HG03354 (cell line): Measurements from ENCODE around the gene SIX1.

Source experiments
- ATAC-seq: cut with Tn5 transposase; IDR thresholded peaks from one replicate; pipeline ENCODE4 v1.9.1; 2021; ENCODE audit warnings: mild to moderate bottlenecking; ENCODE audit not compliant: unreplicated experiment, poor library complexity, severe bottlenecking

Gene SIX1

DNA sequence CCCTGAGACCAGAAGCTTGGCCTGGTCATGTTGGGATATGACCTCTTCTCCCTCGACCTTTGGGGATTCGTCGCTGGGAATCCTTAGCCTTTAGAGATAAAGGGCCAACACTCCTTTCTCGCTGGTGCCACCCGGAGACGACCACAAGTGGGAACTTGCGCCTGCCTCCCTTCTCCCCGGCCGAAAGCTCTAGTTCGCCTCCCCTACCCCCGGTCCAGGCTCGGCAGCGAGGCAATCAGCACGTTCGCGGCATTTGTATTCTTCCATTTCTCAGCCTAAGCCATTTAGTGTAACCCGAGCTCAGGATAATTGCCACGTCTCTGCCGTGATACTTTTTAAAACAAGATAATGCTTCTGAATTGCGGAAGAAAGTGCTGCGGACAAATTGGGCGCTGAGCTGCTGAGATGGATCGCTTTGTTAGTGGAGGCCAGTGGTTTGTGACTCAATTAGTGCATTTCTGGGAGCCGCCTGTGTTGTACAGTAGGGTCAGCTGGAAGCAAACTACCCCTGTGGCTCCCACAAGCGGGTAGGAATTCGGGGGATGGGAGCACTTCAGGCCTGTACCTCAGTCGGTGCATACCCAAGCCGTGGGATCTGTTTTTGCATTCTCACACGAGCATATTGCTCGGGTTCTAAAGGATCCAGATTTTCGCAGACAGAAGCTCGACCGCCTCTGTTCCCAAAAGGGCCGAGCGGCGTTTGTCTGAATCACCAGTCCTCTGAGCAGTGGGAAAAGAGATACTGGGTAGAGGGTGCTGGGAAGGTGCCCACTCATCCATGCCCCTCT lies 6.8 kb upstream of the SIX1 start:
- no peak for ATAC-seq

DNA sequence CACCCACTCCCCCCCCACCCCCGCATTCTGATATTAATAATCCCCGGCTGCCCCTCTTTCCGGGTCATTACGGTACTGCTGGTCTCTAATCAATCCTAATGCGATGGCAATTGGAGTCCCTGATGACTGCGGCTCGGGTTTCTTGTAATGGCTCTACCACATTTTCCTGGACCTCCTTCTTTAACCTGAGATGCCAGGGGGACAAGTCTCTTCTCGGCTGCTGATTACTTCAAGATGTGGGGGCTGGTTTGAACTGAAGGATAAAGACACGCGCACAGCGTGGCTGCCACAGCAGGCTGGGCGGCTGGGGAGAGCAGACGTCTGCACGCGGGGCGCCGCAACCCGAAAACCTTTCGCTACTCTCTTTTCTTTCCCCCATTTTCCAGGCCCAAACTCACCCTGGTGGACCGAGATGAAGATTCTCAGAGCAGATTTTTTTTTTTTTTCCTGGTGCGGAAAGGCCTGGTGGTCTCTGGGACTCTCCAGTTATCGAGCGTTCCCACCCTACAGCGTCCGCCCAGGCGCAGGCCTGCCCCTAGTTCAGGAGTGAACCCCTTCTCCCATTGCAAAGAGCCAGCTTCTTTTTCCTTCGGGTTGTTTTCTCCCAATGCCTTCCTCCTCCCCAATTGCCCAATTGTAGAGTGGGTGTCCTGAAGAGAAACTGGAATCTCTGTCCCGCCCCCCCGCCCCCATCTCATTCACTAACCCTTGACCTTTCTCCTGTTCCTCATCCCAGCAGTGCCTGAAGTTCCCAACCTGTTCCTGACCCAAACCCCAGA lies 6.0 kb upstream of the SIX1 start:
- no peak for ATAC-seq

DNA sequence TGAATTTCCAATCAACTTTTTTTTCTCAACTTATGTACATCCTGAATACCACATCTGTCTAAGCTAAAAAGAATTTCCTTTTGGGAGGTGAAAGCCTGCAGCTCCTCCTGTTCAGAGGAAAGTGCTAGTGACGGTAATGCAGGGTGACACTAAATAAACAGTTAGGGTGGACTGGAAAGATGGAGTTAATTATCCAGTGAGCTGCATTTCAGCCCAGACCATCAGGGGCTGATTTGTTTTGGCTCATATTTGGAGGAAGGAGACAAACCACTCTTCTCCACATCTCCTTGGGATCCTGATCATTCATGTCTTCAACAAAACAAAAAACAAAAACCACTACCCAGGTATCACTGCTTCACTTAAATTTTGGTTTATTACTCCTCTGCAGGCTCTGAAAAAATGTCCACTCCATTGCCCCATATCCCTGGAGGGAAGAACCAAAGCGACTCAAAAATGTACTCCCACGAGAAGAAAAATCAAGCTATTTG lies 5.1 kb upstream of the SIX1 start:
- no peak for ATAC-seq

DNA sequence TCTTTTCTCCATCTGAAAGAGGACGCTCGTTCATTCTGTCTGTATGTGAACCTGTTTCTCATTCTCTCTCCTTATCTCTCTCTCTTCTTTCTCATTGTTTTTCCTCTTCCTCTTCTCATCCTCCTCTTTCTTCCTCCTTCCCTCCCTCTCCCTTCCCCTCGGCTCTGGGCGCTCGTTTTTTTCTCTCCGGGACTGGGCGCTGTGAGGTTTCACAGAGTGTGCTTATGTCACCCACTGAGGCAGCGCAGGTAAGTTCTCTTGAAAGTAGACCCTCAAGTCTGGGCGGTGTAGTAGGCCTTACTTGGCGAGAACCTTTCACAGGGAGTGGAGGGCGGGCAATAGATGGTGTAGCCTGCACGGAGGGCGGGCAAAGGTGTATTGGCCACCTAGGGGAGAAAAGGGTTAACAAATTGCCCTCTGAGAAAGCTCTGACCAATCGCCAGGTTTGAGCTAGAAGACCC lies 4.5 kb upstream of the SIX1 start:
- no peak for ATAC-seq

DNA sequence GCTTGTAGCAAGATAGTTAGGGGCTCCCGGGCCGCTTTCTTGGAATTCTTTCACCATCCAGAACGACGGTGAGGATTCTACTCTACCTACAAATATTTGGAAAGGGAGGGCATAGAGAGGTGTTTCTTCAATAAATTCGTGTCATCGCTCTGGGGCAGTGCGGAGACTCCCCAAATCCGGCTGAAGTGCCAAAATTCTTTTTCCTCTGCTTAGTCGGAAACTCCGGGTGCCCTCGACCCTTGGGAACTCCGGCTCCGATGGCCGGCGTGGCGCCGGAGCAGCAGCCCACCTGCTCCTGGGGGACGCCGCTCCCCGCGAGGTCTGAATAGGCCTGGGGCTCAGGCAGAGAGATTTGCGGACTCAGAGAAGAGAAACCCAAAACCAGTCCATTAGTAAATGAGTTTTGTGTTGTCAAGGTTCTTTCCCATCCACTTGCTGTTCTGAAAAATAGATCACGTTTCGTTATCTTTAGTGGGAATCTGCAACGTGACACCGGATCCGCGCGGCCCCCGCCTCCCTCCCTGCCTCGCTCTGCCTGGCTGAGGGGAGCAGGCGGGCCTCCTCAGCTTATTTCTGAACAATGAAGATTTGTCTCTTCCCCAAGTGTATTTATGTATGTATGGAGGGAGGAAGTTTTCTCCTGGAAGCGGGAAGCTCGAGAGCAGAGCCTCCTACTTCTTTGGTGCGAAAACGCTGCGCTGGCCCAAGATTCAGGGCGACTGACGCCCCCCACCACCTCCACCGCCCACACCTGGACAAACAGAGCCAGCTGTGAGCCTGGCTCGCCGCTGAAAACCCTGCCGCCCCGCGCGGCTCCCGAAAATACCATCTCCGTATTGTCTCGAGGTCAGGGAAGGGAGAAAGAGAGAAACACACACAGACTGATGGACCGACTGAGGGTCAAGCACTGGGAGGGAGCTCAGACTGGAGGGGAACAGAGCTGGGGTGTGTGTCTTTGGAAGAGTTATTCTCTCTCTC lies 3.7 kb upstream of the SIX1 start:
- ATAC-seq: no peak

DNA sequence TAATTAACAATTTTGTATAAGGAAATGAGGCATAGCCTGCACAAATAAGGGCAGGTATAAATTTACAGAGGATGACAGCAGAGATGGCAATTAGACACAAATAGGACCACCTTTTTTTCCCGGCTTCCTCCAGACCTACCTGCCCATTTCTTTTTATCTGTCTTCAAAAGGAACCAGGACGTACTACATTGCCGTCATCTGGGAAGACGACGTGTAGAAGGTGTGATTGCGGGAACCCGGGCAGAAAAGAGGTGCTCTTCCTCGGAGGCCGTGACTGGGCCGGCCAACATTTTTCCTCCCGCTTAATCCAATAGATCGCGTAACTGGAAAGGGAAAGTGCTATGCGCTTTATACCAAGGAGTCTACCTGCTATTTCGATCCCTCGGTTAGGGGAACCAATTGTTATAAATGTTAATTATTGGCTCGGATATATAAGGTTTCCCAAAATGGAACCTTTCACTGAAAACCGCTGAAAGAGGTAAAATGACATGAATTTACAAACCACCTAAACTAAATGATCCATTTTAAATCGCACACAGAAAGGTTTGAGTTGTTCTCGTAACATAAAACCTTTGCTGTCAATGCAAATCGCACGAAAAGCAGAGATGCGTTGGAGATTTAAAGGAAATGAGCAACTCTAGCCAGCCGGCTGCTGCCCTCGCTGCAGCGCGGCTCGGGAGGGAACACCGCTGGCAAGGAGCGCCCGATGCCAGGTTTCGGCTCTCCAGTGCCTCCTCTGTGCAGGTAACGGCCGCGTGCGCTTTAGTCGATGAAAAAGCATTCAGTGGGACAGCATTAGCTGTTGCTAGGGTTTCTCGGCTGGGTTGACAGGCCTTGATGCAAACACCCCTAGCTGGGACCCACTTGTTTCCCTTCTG lies 2.8 kb upstream of the SIX1 start:
- ATAC-seq: no peak

DNA sequence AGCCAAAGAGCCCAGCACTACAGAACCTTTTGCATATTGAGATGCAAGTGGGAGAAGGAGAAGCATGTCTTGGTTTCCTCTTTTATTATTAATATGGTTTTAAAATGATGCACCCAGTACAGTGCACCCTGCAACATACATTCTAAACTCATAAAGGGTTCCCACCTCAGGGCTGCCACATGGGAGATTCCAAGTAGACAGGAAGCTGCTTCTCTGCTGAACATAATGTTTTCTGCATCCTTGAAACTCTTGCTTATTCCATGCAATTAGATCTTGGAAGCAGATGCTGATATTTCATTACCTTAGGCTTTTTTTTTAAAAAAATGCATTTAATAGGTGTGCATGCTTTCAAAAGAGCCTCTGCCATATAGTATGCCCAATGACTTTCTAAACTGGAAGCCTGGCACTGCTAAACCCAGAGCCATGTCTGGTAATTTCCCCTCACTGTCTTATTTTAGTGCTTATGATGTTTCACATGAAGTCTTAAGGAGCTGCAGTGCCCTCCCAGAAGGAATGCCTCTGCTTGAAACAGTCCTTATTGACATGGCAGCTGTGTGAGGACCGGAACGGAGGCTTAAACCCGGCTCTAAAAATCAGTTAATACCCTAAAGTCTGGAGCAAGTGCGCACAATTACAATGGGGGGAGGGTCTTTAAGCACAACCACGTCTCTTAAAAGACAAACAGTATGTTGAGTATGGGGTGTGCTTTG lies 2.0 kb upstream of the SIX1 start:
- no peak for ATAC-seq

DNA sequence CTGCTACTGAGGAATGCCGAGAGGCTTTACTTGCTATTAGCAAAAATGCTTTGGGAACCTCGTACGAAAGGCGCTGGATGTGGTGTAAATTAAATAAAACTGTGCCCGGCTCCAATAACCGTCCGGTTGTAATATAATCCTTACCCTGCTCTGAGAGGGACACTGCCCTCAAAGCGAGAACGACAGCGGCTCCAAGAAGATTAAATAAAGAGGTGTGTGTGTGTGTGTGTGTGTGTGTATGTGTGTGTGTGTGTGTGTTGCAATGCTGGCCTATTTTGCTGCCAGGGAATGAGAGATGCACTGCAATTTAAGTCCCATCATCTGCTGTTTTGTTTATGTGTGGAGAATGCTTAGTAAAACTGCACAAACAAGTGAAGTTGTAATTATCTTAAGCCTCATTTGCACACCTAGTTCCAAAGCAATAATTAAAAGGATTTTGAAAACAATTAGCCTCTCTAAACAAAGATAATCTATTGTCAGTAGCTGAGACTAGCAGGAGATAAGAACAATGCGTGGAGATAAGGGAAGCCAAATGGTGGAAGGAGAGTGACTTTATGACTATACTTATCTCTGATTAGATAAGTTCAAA lies 1.2 kb upstream of the SIX1 start:
- ATAC-seq: no peak

DNA sequence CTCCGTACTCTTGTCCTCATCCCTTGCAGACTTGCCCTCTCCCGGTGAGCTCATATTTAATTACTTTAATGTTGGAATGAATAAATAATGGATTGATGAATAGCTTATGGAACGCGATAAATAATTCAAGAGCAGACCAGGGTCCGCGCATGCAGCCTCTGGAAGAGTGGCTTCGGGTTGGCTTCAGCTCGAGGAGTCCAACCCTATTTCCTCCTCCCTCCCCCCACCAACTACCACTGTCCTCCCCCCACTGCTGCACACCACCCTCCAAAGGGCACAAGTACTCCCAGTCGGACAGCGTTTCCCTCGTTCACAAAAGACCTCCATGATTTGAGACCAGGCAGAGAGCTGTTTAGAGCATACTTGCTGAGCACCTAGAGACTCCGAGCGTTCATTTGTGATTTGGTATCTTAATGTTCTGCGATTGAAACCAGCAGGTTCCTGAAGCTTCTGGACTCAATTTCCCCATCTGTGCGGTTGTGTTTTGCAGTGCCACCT lies 647 bp upstream of the SIX1 start:
- no peak for ATAC-seq

DNA sequence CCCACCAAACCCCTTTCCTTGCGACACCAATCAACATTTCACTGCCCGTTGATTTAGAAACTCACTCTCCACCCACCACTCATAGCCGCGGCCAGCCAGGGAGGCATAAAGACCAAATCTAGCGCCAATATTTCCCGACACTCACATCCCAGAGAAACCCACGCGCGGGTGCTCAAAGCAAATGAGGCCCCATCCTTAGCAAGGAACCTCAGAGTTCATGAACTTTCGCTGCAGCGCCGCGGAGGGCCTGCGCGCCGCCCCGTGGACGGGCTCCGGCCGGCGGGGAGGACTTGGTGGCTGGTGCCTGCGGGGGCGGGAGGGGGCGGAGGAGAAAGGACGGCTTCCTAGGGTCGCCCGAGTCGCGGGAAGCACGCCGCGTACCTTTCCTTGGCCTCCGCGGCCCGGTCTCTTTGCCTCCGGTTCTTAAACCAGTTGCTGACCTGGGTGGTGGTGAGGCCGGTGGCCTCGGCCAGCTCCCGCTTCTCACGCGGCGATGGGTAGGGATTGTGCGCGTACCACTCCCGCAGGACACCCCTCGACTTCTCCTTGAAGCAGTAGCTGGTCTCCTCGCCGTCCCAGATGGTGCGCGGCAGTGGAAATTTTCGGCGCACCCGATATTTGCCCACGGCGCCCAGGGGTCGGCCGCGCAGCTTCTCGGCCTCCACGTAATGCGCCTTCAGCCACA lies 886 bp downstream of the SIX1 start:
- no peak for ATAC-seq

DNA sequence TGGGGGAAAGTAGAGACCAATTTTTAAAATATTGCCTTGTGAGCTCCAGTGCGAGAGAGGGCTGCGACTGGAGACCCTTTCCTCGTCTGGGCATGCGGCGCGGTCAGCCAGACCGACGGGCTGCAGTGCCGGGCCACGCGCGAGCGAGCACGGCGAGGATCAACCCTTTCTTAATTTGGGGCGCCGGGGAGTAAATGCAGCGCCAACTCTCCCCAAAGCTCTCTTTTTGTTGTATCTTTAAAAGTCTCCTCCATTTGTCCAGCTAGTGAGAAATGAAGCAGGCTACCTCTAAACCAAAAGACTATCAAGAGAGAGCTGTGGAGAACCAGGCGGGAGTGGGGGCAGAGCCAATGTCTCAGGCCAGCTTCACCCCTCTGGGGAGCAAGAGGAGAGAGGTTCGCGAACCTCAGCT lies 1.4 kb downstream of the SIX1 start:
- ATAC-seq: no peak

DNA sequence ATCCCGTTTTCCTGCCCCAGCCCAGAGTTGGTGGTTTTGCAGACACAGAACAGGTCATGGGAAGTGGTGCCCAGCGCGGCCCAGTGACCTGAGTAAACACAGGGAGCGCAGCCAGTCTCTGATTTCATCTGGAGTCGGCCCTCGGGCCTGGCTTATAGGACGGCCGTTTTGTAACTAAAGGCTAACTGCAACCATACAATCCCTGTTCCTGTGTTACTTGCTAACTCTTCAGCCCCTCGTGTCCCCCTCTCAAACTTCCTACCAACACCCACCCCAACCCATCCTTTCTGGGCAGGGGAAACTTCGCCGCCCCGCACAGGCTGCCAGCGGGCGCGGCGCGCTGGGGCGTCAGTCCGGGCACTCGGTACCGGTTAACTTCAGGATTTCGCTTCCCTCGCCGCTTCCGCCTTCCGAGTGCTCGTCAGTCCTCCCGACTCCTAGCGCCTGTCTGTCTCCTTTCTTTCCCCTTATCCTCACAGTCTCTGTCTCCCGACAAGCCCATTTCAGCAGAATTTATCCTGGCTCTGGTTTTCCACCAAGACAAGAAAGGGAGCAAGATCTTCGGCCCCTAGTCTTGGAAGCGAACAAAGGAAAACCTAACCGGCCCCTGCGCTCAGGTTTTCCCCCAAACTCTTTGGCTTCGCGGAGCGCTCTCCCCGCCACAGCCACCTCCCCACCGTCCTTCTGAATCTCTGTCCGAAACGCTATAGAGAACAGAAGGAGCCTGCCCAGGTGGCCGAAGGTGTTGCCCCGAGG lies 2.0 kb downstream of the SIX1 start:
- no peak for ATAC-seq

DNA sequence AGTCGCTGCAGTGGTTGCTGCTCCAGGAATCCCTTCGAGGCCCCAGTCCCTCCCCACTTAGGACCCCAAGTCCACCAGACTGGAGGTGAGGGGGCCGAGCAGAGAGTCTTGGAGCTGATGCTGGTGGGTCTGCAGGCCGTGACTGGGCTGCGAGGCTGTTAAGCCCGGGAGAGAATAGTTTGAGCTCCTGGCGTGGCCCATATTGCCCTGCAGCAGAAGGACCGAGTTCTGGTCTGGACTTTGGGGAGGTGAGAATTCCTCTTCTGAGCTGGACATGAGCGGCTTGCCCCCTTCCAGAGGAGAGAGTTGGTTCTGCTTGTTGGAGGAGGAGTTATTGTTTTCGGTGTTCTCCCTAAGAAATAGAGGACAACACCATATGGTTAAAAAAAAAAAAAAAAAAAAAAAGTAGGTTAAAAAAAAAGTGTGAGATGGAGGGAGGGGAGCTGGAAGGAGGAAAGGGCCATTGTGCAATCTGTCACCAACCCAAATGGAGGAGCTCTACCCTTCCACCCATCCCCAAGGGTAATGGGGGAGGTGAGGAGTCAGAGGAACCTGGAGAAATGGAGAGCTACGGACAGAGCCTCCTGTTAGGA lies 3.0 kb downstream of the SIX1 start:
- no peak for ATAC-seq

DNA sequence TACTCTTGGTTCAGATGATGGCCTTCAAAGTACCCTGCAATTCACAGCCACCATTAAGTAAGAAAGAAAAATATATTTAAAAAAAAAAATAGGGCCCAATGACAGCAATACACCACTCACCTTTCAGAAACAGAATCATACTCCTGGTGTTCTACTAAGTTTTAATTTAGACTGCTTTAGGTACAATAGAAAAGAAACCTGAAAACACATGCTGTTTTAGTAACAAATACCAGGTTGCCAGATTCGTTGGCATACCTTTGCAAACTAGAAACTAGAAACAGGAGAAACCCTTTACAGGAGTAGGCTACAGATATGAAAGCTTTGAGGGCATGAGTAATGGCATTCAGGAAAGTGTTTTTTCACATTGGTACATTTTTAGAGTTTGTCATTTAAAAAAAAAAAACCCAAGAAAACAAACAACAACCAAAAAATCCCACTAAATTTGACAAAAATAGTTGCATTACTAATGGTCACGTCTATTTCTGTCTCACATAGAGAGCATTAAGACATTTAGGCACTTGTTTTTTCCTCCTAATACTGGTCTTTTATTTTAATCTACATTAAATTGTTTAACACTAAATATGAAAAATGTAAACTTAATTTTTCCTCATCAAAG lies 4.0 kb downstream of the SIX1 start:
- ATAC-seq: no peak

DNA sequence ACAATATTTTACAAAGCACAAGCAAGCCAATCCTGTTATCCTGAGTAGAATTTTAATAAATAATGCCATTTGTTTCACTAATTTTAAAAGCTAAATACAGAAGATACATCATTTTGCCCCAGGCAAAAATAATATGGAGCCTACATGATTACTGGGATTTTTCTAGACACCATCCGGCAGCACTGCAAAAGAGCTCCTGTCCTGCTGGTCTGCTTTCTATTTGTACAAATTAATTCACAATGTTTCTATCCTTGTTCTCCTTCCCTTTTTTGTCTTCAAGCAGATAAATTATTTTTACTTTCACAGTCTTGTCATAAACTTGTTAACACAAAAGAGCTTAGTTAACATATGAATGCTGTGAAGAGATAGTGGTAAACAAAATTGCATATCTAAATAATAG lies 4.6 kb downstream of the SIX1 start:
- no peak for ATAC-seq
